SU-DHL-6 (cell line): Measurements from ENCODE around the gene ORC4.

Experiments used
- H2AFZ ChIP-seq: fragments of 200-600 bp; sonication (generic); 2 replicates; pipeline ENCODE4 v1.6.1; 2014; ENCODE audit warnings: low read depth, mild to moderate bottlenecking, moderate library complexity, mixed read lengths, antibody characterized with exemption, low read length; ENCODE audit not compliant: severe bottlenecking
- H3F3A ChIP-seq: fragments of 200-600 bp; shearing (Covaris generic); 2 replicates; pipeline ENCODE4 v1.6.0; 2016; ENCODE audit warnings: antibody characterized with exemption, mild to moderate bottlenecking; ENCODE audit not compliant: insufficient read depth
- H3K27ac ChIP-seq: fragments of 200-600 bp; sonication (generic); 2 replicates; pipeline ENCODE4 v1.5.1; 2016; ENCODE audit warnings: low read depth, mild to moderate bottlenecking, low read length, moderate library complexity, mixed read lengths
- H3K27me3 ChIP-seq: fragments of 200-600 bp; sonication (generic), shearing (Covaris generic); 2 replicates; pipeline ENCODE4 v1.6.0; 2014; ENCODE audit warnings: mild to moderate bottlenecking, low read length
- H3K36me3 ChIP-seq: fragments of 200-600 bp; sonication (generic); 2 replicates; pipeline ENCODE4 v1.6.1; 2014; ENCODE audit warnings: mild to moderate bottlenecking, low read length, mixed read lengths
- H3K4me2 ChIP-seq: fragments of 300-600, 200-600 bp; shearing (Covaris generic), sonication (generic); 2 replicates; pipeline ENCODE4 v1.6.0; 2014; ENCODE audit warnings: low read length, low read depth, mild to moderate bottlenecking; ENCODE audit not compliant: poor library complexity, severe bottlenecking
- H3K4me3 ChIP-seq: fragments of 200-600 bp; sonication (generic); 2 replicates; pipeline ENCODE4 v1.5.1; 2014; ENCODE audit warnings: antibody characterized with exemption, low read length, mild to moderate bottlenecking, mixed read lengths; ENCODE audit not compliant: insufficient read depth, poor library complexity, severe bottlenecking
- H3K79me2 ChIP-seq: fragments of 200-600 bp; sonication (generic); 2 replicates; pipeline ENCODE4 v1.6.1; 2014; ENCODE audit warnings: mild to moderate bottlenecking, low read length, moderate library complexity; ENCODE audit not compliant: insufficient read depth
- H3K9ac ChIP-seq: fragments of 200-600 bp; sonication (generic); 2 replicates; pipeline ENCODE4 v1.7.0; 2014; ENCODE audit warnings: mild to moderate bottlenecking, low read length
- H3K9me2 ChIP-seq: fragments of 200-600 bp; sonication (generic); replicated peaks from 2 replicates; pipeline ENCODE4 v1.6.1; 2014; ENCODE audit warnings: low read length; ENCODE audit not compliant: insufficient read depth
- H3K9me3 ChIP-seq: fragments of 200-600 bp; sonication (generic); 2 replicates; pipeline ENCODE4 v1.6.1; 2014; ENCODE audit warnings: low read length, mixed read lengths; ENCODE audit not compliant: insufficient read depth
- H4K20me1 ChIP-seq: fragments of 200-600 bp; sonication (generic); 2 replicates; pipeline ENCODE4 v1.6.1; 2014; ENCODE audit warnings: low read depth, mild to moderate bottlenecking, antibody characterized with exemption, low read length, moderate library complexity, mixed read lengths
- EZH2phosphoT487 ChIP-seq: fragments of 200-600 bp; sonication (generic), shearing (Covaris generic); conservative IDR thresholded peaks from 2 replicates; pipeline ENCODE4 v1.6.1; 2018; ENCODE audit warnings: mild to moderate bottlenecking, antibody characterized with exemption, low read length, moderate library complexity, mixed read lengths
- TF ChIP-seq, protein P1 (sequence below): fragments of 200-600 bp; sonication (generic); IDR thresholded peaks from one replicate; pipeline ENCODE4 v1.5.1; 2017; ENCODE audit warnings: antibody characterized with exemption, mild to moderate bottlenecking, low read length, moderate library complexity; ENCODE audit not compliant: insufficient read depth, poor library complexity, severe bottlenecking

ORC4 gene

GRCh38 chr2:147923846-147924245 is 96.7 kb downstream of the ORC4 start:
- Histone ChIP-seq H2AFZ (no peak overlapping the region), H3K9ac (no peak overlapping the region), H3K9me2 (no peaks in the 10 kb centered on the region), H4K20me1 (no peaks in the 10 kb centered on the region), H3K27me3 (no peaks in the 10 kb centered on the region), H3K79me2 (no peaks in the 10 kb centered on the region), H3F3A (no peaks in the 10 kb centered on the region), H3K36me3 (no peaks in the 10 kb centered on the region), H3K9me3 (no peaks in the 10 kb centered on the region), H3K4me2 (no peak overlapping the region), H3K27ac (no peak overlapping the region), H3K4me3 (no peak overlapping the region)
- TF ChIP-seq, protein P1, sequence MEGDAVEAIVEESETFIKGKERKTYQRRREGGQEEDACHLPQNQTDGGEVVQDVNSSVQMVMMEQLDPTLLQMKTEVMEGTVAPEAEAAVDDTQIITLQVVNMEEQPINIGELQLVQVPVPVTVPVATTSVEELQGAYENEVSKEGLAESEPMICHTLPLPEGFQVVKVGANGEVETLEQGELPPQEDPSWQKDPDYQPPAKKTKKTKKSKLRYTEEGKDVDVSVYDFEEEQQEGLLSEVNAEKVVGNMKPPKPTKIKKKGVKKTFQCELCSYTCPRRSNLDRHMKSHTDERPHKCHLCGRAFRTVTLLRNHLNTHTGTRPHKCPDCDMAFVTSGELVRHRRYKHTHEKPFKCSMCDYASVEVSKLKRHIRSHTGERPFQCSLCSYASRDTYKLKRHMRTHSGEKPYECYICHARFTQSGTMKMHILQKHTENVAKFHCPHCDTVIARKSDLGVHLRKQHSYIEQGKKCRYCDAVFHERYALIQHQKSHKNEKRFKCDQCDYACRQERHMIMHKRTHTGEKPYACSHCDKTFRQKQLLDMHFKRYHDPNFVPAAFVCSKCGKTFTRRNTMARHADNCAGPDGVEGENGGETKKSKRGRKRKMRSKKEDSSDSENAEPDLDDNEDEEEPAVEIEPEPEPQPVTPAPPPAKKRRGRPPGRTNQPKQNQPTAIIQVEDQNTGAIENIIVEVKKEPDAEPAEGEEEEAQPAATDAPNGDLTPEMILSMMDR: no peak
- TF ChIP-seq EZH2phosphoT487: no peak

GRCh38 chr2:147917161-147917560 is 103.4 kb downstream of the ORC4 start:
- Histone ChIP-seq H3F3A (no peaks in the 10 kb centered on the region), H3K36me3 (no peaks in the 10 kb centered on the region), H3K4me2 (no peak overlapping the region), H3K27ac (no peak overlapping the region), H3K9ac (no peak overlapping the region), H3K9me3 (no peaks in the 10 kb centered on the region), H2AFZ (no peak overlapping the region), H3K79me2 (no peaks in the 10 kb centered on the region), H3K4me3 (no peak overlapping the region), H3K9me2 (no peaks in the 10 kb centered on the region), H3K27me3 (no peaks in the 10 kb centered on the region), H4K20me1 (no peaks in the 10 kb centered on the region)
- TF ChIP-seq, protein P1: no peak
- TF ChIP-seq EZH2phosphoT487: no peak

- Histone ChIP-seq H3K27me3 (no peaks in the 10 kb centered on the region), H3K36me3 (no peaks in the 10 kb centered on the region), H3K9ac (no peak overlapping the region), H3K27ac (no peak overlapping the region), H3K4me2 (no peak overlapping the region), H2AFZ (no peak overlapping the region), H4K20me1 (no peaks in the 10 kb centered on the region), H3F3A (no peaks in the 10 kb centered on the region), H3K79me2 (no peaks in the 10 kb centered on the region), H3K9me3 (no peaks in the 10 kb centered on the region), H3K9me2 (no peaks in the 10 kb centered on the region), H3K4me3 (no peak overlapping the region)
- no peak for TF ChIP-seq EZH2phosphoT487
- TF ChIP-seq, protein P1: no peak
Observed at GRCh38 chr2:147916723-147917122, 103.8 kb downstream of the ORC4 start.
